H1 (cell line): ENCODE data around the gene TMEM129. TPM values are rescaled to one million over a fixed set of nuclear protein-coding genes. Genes with fewer than 3 reads are reported as not detected.

ENCODE experiments used
- CTCF ChIA-PET: fragments of 300-600 bp; sonication (Branson Sonifier 250); formaldehyde crosslinking; loops from one replicate; lab custom pipeline; 2021; ENCODE audit not compliant: partially characterized antibody; lab: Charles Lee
- POLR2A ChIA-PET: fragments of 300-600 bp; sonication (Branson Sonifier 250); formaldehyde crosslinking; loops from one replicate; lab custom pipeline; 2021; ENCODE audit warnings: inconsistent platforms; ENCODE audit not compliant: partially characterized antibody; lab: Charles Lee
- DNase-seq, 2 experiments: peaks; one replicate each; pipeline versions ENCODE4 v3.0.0 to v3.0.0-alpha.2; 2010 to 2022; ENCODE audit warnings: low spot score in 2 of 2, low read depth in 1 of 2, mixed read lengths in 1 of 2
- FAIRE-seq: peaks from 2 replicates; lab custom pipeline; 2011; peaks lifted over from hg19 to GRCh38; lab: Jason Lieb, UNC
- H2AFZ ChIP-seq: 2 replicates; pipeline ENCODE4 v1.8.1; 2012; ENCODE audit warnings: low read length, inconsistent platforms
- H2AK5ac ChIP-seq: 2 replicates; pipeline ENCODE4 v1.6.1; 2013; ENCODE audit warnings: low read depth, low read length
- H2BK120ac ChIP-seq: replicated peaks from 2 replicates; pipeline ENCODE3; 2013; ENCODE audit warnings: low read depth, low read length, inconsistent platforms
- H2BK12ac ChIP-seq: 2 replicates; pipeline ENCODE4 v1.6.1; 2013; ENCODE audit warnings: low read depth, low read length
- H2BK15ac ChIP-seq: 2 replicates; pipeline ENCODE4 v1.6.1; 2013; ENCODE audit warnings: low read length
- H2BK20ac ChIP-seq: 2 replicates; pipeline ENCODE4 v1.6.1; 2013; ENCODE audit warnings: low read length
- H2BK5ac ChIP-seq: 2 replicates; pipeline ENCODE4 v1.6.1; 2013; ENCODE audit warnings: low read depth, low read length
- H3K14ac ChIP-seq: 2 replicates; pipeline ENCODE4 v1.6.1; 2013; ENCODE audit warnings: inconsistent platforms; ENCODE audit not compliant: insufficient read length
- H3K18ac ChIP-seq: 2 replicates; pipeline ENCODE4 v1.6.1; 2013; ENCODE audit warnings: low read length; ENCODE audit errors: extremely low read depth
- H3K23ac ChIP-seq: 2 replicates; pipeline ENCODE4 v1.6.1; 2013; ENCODE audit warnings: inconsistent platforms; ENCODE audit not compliant: insufficient read length
- H3K23me2 ChIP-seq: 2 replicates; pipeline ENCODE4 v1.6.1; 2013; ENCODE audit warnings: low read depth, low read length
- H3K27ac ChIP-seq: 2 replicates; pipeline ENCODE4 v1.6.1; 2011; ENCODE audit warnings: low read depth, low read length, inconsistent platforms
- H3K27me3 ChIP-seq, 4 experiments: replicated peaks in 1 of 4; 1 replicate in 1 of 4; 2 replicates in 3 of 4; pipeline versions ENCODE4 v1.6.1 to v1.8.1; 2011 to 2013; ENCODE audit warnings: low read length in 3 of 4, mild to moderate bottlenecking in 3 of 4, inconsistent platforms in 2 of 4, mixed read lengths in 2 of 4, moderate library complexity in 1 of 4; ENCODE audit not compliant: control insufficient read depth in 3 of 4, insufficient read depth in 3 of 4; ENCODE audit errors: extremely low read depth in 1 of 4
- H3K36me3 ChIP-seq, 4 experiments: 2 replicates each; pipeline versions ENCODE4 v1.6.1 to v1.8.1; 2011 to 2013; ENCODE audit warnings: mild to moderate bottlenecking in 4 of 4, low read length in 3 of 4, moderate library complexity in 2 of 4, control low read depth in 1 of 4, inconsistent platforms in 1 of 4; ENCODE audit not compliant: insufficient read depth in 4 of 4, control insufficient read depth in 2 of 4
- H3K4ac ChIP-seq: replicated peaks from 2 replicates; pipeline ENCODE3; 2013; ENCODE audit warnings: low read length, low read depth, mixed read lengths, inconsistent platforms; ENCODE audit not compliant: insufficient read length
- H3K4me1 ChIP-seq, 4 experiments: replicated peaks in 1 of 4; 1 replicate in 1 of 4; 2 replicates in 3 of 4; pipeline versions ENCODE4 v1.6.1 to v1.8.1; 2011 to 2013; ENCODE audit warnings: low read length in 3 of 4, inconsistent platforms in 2 of 4, mixed read lengths in 1 of 4; ENCODE audit not compliant: insufficient read depth in 4 of 4, control insufficient read depth in 3 of 4
- H3K4me2 ChIP-seq, 2 experiments: 2 replicates each; pipeline versions ENCODE4 v1.6.1 to v1.8.1; 2011 to 2013; ENCODE audit warnings: low read depth in 2 of 2, low read length in 2 of 2, control low read depth in 1 of 2, inconsistent platforms in 1 of 2, mild to moderate bottlenecking in 1 of 2; ENCODE audit not compliant: insufficient read depth in 1 of 2
- H3K4me3 ChIP-seq, 4 experiments: fragments of 200-600, 300-600 bp in 1 of 4; sonication (generic), shearing (Covaris generic), sonication (Bioruptor Twin) in 1 of 4; 2 replicates each; pipeline versions ENCODE4 v1.5.1 to v1.8.1; 2011 to 2016; ENCODE audit warnings: low read length in 4 of 4, low read depth in 3 of 4, control low read depth in 2 of 4, inconsistent platforms in 2 of 4, mild to moderate bottlenecking in 2 of 4, mixed read lengths in 1 of 4, moderate library complexity in 1 of 4; ENCODE audit not compliant: insufficient read depth in 2 of 4; ENCODE audit errors: extremely low read depth in 1 of 4
- H3K56ac ChIP-seq: replicated peaks from 2 replicates; pipeline ENCODE3; 2013; ENCODE audit warnings: low read depth, mild to moderate bottlenecking, mixed read lengths, low read length, inconsistent platforms; ENCODE audit not compliant: insufficient read length
- H3K79me1 ChIP-seq: 2 replicates; pipeline ENCODE4 v1.6.1; 2013; ENCODE audit warnings: low read depth, low read length, control low read depth
- H3K79me2 ChIP-seq, 2 experiments: 2 replicates each; pipeline versions ENCODE4 v1.6.1 to v1.8.1; 2012 to 2013; ENCODE audit warnings: low read length in 2 of 2, mild to moderate bottlenecking in 2 of 2, inconsistent platforms in 1 of 2; ENCODE audit not compliant: insufficient read depth in 2 of 2, control insufficient read depth in 1 of 2
- H3K9ac ChIP-seq, 4 experiments: replicated peaks in 1 of 4; 1 replicate in 1 of 4; 2 replicates in 3 of 4; pipeline versions ENCODE4 v1.6.1 to v1.8.1; 2011 to 2013; ENCODE audit warnings: low read depth in 3 of 4, low read length in 3 of 4, control low read depth in 2 of 4, mild to moderate bottlenecking in 2 of 4, moderate library complexity in 2 of 4, inconsistent platforms in 1 of 4; ENCODE audit errors: extremely low read depth in 1 of 4
- H3K9me3 ChIP-seq, 2 experiments: 2 replicates each; pipeline versions ENCODE4 v1.6.1 to v1.8.1; 2012 to 2013; ENCODE audit warnings: mild to moderate bottlenecking in 2 of 2, moderate library complexity in 2 of 2, control low read depth in 1 of 2, inconsistent platforms in 1 of 2, low read depth in 1 of 2, low read length in 1 of 2, mixed read lengths in 1 of 2; ENCODE audit not compliant: insufficient read depth in 2 of 2
- H4K20me1 ChIP-seq, 2 experiments: replicated peaks in 1 of 2; 2 replicates each; pipeline versions ENCODE3 to v1.8.1; 2011 to 2013; ENCODE audit warnings: inconsistent platforms in 2 of 2, low read length in 2 of 2, mild to moderate bottlenecking in 1 of 2; ENCODE audit not compliant: insufficient read depth in 2 of 2, control insufficient read depth in 1 of 2
- H4K5ac ChIP-seq: 2 replicates; pipeline ENCODE4 v1.6.1; 2013; ENCODE audit warnings: low read length, low read depth, mixed read lengths, inconsistent platforms; ENCODE audit not compliant: insufficient read length
- H4K8ac ChIP-seq: 2 replicates; pipeline ENCODE4 v1.8.0; 2013; ENCODE audit warnings: mild to moderate bottlenecking, moderate library complexity, low read length, inconsistent platforms; ENCODE audit not compliant: insufficient read depth; ENCODE audit errors: extremely low read depth
- H4K91ac ChIP-seq: replicated peaks from 2 replicates; pipeline ENCODE3; 2013; ENCODE audit warnings: low read length, mixed read lengths, inconsistent platforms; ENCODE audit not compliant: insufficient read length
- ATF3 ChIP-seq: IDR thresholded peaks from 2 replicates; pipeline ENCODE4 v1.6.1; 2011; ENCODE audit warnings: low read depth, mild to moderate bottlenecking, low read length; ENCODE audit not compliant: insufficient read depth
- CBX5 ChIP-seq: fragments of 300-800, 300-1000 bp; sonication (generic); IDR thresholded peaks from 2 replicates; pipeline ENCODE4 v1.7.1; 2016; ENCODE audit warnings: antibody characterized with exemption, low read length, low read depth
- CBX8 ChIP-seq: fragments of 300-800, 300-1000 bp; sonication (generic); IDR thresholded peaks from 2 replicates; pipeline ENCODE4 v1.7.1; 2016; ENCODE audit warnings: low read depth, low read length, borderline replicate concordance
- CEBPB ChIP-seq: IDR thresholded peaks from 2 replicates; pipeline ENCODE4 v1.6.1; 2012; ENCODE audit warnings: low read depth, low read length
- CREB1 ChIP-seq: IDR thresholded peaks from 2 replicates; pipeline ENCODE4 v1.6.1; 2012; ENCODE audit warnings: inconsistent platforms
- GABPA ChIP-seq: IDR thresholded peaks from 2 replicates; pipeline ENCODE4 v1.6.1; 2011; ENCODE audit warnings: mild to moderate bottlenecking, low read length, moderate library complexity, borderline replicate concordance; ENCODE audit not compliant: insufficient read depth
- JUN ChIP-seq: IDR thresholded peaks from 2 replicates; pipeline ENCODE4 v1.6.1; 2011; ENCODE audit warnings: low read depth, mild to moderate bottlenecking, improper control_type of control experiment, low read length
- MAFK ChIP-seq: IDR thresholded peaks from 2 replicates; pipeline ENCODE4 v1.6.1; 2012; ENCODE audit warnings: low read depth, mild to moderate bottlenecking, improper control_type of control experiment, low read length
- NANOG ChIP-seq: IDR thresholded peaks from 2 replicates; pipeline ENCODE4 v1.6.1; 2011; ENCODE audit warnings: low read length, low read depth, mild to moderate bottlenecking, inconsistent platforms; ENCODE audit not compliant: insufficient read depth, poor library complexity, severe bottlenecking
- POLR2AphosphoS5 ChIP-seq: IDR thresholded peaks from 2 replicates; pipeline ENCODE4 v1.6.1; 2011; ENCODE audit warnings: low read depth, low read length
- RAD21 ChIP-seq, 2 experiments: IDR thresholded peaks in 1 of 2; conservative IDR thresholded peaks in 1 of 2; 2 replicates each; pipeline ENCODE4 v1.6.1; 2011; ENCODE audit warnings: low read depth in 2 of 2, low read length in 2 of 2, improper control_type of control experiment in 1 of 2, inconsistent platforms in 1 of 2, mild to moderate bottlenecking in 1 of 2, moderate library complexity in 1 of 2
- SP2 ChIP-seq: IDR thresholded peaks from 2 replicates; pipeline ENCODE4 v1.6.1; 2012; ENCODE audit warnings: mild to moderate bottlenecking, low read length, inconsistent platforms
- YY1 ChIP-seq: IDR thresholded peaks from 2 replicates; pipeline ENCODE4 v1.6.1; 2011; ENCODE audit warnings: low read depth, mild to moderate bottlenecking, low read length
- WGBS, 2 experiments: shearing (Covaris generic) in 1 of 2; methylation state at CpG; one replicate each; pipeline versions ENCODE4 v1.1.6 to v1.1.7; 2013 to 2015; ENCODE audit warnings: low lambda C conversion rate in 2 of 2, mixed read lengths in 2 of 2, inconsistent platforms in 1 of 2, low coverage in 1 of 2, missing lambda C conversion rate in 1 of 2; ENCODE audit not compliant: insufficient replicate concordance in 2 of 2, insufficient coverage in 1 of 2, insufficient read length in 1 of 2; ENCODE audit errors: extremely low coverage in 1 of 2, missing lambda C conversion rate in 1 of 2; 5-methylcytosine and 5-hydroxymethylcytosine counted together
- polyA plus RNA-seq, 7 experiments: library from polyadenylated mRNA; depleted of rRNA in 3 of 7; stranded (reverse) in 5 of 7; unstranded in 2 of 7; fragments of >200 nt in 5 of 7; fragments of 200-250 nt in 2 of 7; gene quantifications; 1 replicate in 5 of 7; 2 replicates in 1 of 7; 4 replicates in 1 of 7; pipeline versions ENCODE4 v1.2.1 to v1.2.3, GENCODE V29; 2011 to 2013; ENCODE audit warnings: missing spikeins in 2 of 7, mixed read lengths in 2 of 7
- total RNA-seq: library from RNA; stranded (reverse); fragmentation: NEBNext Ultra II Directional; extraction: Animal tissue kit (Norgen Biotek cat#: 25700); gene quantifications from 2 replicates; pipeline ENCODE4 v1.2.1, GENCODE V29; 2021

Gene TMEM129
- total and polyA plus RNA-seq, 2 of the 8 experiments (the other 6 are each of a cell fraction or from before 2014, with no cell fraction given) = 31.5 to 58.7 TPM

- peak overlapping the region; percentile 40 for H4K91ac ChIP-seq
- H3K4ac ChIP-seq = no peak overlapping the region
- H3K36me3 ChIP-seq = no peaks in the 10 kb centered on the region
- H2BK120ac ChIP-seq = no peak overlapping the region
- no peak overlapping the region for H3K23ac ChIP-seq
- 76% methylated on average over 4 of the region's 25 CpGs; no CpG with 5 or more reads in 1 of the 2 experiments for WGBS, 2 experiments
- H2BK20ac ChIP-seq = no peak overlapping the region
- H3K27ac ChIP-seq = no peak overlapping the region
- no peaks in the 10 kb centered on the region for H3K9me3 ChIP-seq
- no peak overlapping the region for H3K14ac ChIP-seq
- peaks cover 0 to 3% (median 0%) of the 10 kb centered on the region in 4 experiments; a peak in 2 of 7 replicates for H3K27me3 ChIP-seq
- DNase-seq (no peak), FAIRE-seq (no peak)
- no peaks in the 10 kb centered on the region for H3K79me2 ChIP-seq
- H3K9ac ChIP-seq = no peak overlapping the region
- H4K20me1 ChIP-seq = no peaks in the 10 kb centered on the region
- H2AK5ac ChIP-seq = no peak overlapping the region
- H3K4me3 ChIP-seq = no peak overlapping the region
- ChIA-PET CTCF (interaction anchor here (0.6 to 71.2 kb wide), 3 partner anchors 4 to 139 kb away, joined by 3 to 2507 read pairs (median 2507); partner anchors contain the start of gene FGFR3), POLR2A (interaction anchor here (0.6 to 2.2 kb wide), 7 partner anchors 9 to 49 kb away, joined by 3 to 7 read pairs (median 4); no protein-coding TSS in a partner anchor)
- peaks cover 0 to 14% (median 3%) of the 10 kb centered on the region in 4 experiments; a peak in 5 of 7 replicates for H3K4me1 ChIP-seq
- H2BK12ac ChIP-seq = no peak overlapping the region
- H4K8ac ChIP-seq = no peak overlapping the region
- H3K18ac ChIP-seq = no peak overlapping the region
- H2BK15ac ChIP-seq = no peak overlapping the region
- no peaks in the 10 kb centered on the region for H3K23me2 ChIP-seq
- no peak overlapping the region for H2BK5ac ChIP-seq
- no peak overlapping the region for H4K5ac ChIP-seq
- no peak overlapping the region for H2AFZ ChIP-seq
- H3K79me1 ChIP-seq = no peaks in the 10 kb centered on the region
- no peak overlapping the region for H3K56ac ChIP-seq
- H3K4me2 ChIP-seq = no peak overlapping the region
- TF ChIP-seq JUN (no peak), MAFK (no peak), CBX8 (no peak), POLR2AphosphoS5 (no peak), RAD21 (IDR thresholded peaks at IDR 0.05 in 1 of 2, conservative IDR thresholded peaks at IDR 0.05 in 1 of 2; ENCODE audit: low read depth in 2 of 2, low read length in 2 of 2) (no peak), NANOG (no peak), CREB1 (no peak), ATF3 (no peak), CEBPB (no peak), CBX5 (no peak), SP2 (no peak), GABPA (no peak), YY1 (no peak)
Measured at GRCh38 chr4:1760521-1761071, 39.5 kb upstream of the TMEM129 start.
